ENCODE data around the gene FADS6. TPM values are rescaled to one million over a fixed set of nuclear protein-coding genes. Genes with fewer than 3 reads are reported as not detected.

The FADS6 gene
- total RNA-seq, 1 donor from 2014 or later, result not detected

DNA sequence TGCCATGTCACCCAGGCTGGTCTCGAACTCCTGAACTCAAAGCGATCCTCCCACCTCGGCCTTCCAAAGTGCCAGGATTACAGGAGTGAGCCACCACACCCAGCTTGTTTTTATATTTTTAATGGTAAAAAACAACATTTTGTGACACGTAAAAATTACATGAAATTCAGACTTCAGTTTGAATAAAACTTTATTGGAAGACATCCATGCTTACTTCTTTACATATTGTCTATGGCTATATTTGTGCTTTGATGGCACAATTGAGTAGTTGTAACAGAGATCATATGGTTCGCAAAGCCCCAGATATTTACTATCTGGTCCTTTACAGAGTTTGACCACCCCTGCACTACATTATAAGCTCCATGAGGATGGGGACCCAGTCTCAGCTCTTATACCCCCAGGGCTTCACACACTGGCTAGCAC lies 18.8 kb downstream of the FADS6 start:
- Histone ChIP-seq H3K36me3 (no peaks in the 10 kb centered on the region), H3K27ac (replicated peaks) (no peak overlapping the region), H3K9me3 (replicated peaks) (no peaks in the 10 kb centered on the region), H3K4me3 (no peak overlapping the region), H3K27me3 (ENCODE audit: low read depth) (no peaks in the 10 kb centered on the region), H3K4me1 (peaks cover 45% of the 10 kb centered on the region)
- no peak for DNase-seq
- intact Hi-C loops (cut with micrococcal nuclease), result no loop called here
- TF ChIP-seq, protein P1, sequence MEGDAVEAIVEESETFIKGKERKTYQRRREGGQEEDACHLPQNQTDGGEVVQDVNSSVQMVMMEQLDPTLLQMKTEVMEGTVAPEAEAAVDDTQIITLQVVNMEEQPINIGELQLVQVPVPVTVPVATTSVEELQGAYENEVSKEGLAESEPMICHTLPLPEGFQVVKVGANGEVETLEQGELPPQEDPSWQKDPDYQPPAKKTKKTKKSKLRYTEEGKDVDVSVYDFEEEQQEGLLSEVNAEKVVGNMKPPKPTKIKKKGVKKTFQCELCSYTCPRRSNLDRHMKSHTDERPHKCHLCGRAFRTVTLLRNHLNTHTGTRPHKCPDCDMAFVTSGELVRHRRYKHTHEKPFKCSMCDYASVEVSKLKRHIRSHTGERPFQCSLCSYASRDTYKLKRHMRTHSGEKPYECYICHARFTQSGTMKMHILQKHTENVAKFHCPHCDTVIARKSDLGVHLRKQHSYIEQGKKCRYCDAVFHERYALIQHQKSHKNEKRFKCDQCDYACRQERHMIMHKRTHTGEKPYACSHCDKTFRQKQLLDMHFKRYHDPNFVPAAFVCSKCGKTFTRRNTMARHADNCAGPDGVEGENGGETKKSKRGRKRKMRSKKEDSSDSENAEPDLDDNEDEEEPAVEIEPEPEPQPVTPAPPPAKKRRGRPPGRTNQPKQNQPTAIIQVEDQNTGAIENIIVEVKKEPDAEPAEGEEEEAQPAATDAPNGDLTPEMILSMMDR (IDR thresholded peaks at IDR 0.05; ENCODE audit: borderline replicate concordance), result no peak

GRCh38 chr17:74873874-74874614 lies 19.4 kb downstream of the FADS6 start:
- TF ChIP-seq, protein P1 (IDR thresholded peaks at IDR 0.05; ENCODE audit: borderline replicate concordance), result no peak
- H3K4me3 ChIP-seq, result peak overlapping the region; percentile 77
- H3K27ac ChIP-seq (replicated peaks), result peak overlapping the region; percentile 93
- no peaks in the 10 kb centered on the region for H3K36me3 ChIP-seq
- no peak for DNase-seq
- H3K27me3 ChIP-seq (ENCODE audit: low read depth), result no peaks in the 10 kb centered on the region
- peaks cover 45% of the 10 kb centered on the region for H3K4me1 ChIP-seq
- H3K9me3 ChIP-seq (replicated peaks), result no peaks in the 10 kb centered on the region
- intact Hi-C loops (cut with micrococcal nuclease), result no loop called here

DNA sequence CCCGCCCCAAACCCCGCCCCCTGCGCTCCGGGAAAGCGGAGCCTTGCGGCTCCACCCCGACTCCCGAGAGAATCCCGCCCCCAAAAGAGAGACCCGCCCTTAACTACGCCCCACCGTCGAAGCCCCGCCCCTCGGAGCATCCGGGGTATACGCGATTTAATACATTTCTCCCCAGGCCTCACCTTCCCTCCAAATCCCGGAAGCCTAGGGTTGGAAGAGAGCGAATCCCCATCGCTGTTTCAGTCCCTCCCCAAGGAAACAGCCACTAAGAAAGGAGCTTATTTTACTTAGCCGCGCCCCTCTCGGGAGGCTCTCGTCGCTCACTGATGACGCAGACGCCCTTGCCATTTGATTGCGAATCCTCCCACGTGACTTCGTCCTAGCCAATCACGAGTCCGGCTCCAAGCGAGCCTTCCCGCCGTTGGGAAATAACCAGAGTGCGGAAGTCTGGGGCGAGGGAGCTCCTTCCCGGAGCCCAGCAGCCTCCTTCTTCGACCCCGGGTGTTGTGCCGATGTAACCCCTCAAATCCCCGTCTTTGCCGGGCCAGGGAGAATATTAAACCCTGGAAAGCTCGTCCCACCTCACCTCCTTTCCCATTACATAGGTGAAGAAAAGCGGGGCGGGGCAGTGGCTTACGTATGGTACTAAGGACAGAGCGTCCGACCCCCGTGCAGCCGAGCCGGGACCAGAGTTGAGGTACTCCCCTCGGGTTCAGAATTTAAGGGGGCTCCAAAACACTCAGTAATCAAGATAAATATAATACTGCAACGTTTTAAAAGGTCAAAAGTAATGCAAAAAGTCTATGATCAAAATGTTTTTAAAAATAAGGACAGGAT lies 20.2 kb downstream of the FADS6 start:
- Histone ChIP-seq H3K36me3 (no peaks in the 10 kb centered on the region), H3K27me3 (ENCODE audit: low read depth) (no peaks in the 10 kb centered on the region), H3K4me1 (peaks cover 41% of the 10 kb centered on the region), H3K4me3 (peak overlapping the region; percentile 77), H3K27ac (replicated peaks) (peak overlapping the region; percentile 93), H3K9me3 (replicated peaks) (no peaks in the 10 kb centered on the region)
- intact Hi-C loops (cut with micrococcal nuclease), result no loop called here
- peak; percentile 99 for DNase-seq
- TF ChIP-seq, protein P1 (IDR thresholded peaks at IDR 0.05; ENCODE audit: borderline replicate concordance), result no peak

GRCh38 chr17:74872313-74873036 lies 21.0 kb downstream of the FADS6 start, which contains the start of gene FDXR:
FDXR (minus strand) TSS chr17:74872994; CDS start chr17:74872944, 50 bp downstream.
- no peaks in the 10 kb centered on the region for H3K27me3 ChIP-seq (ENCODE audit: low read depth)
- H3K4me1 ChIP-seq, result peaks cover 33% of the 10 kb centered on the region
- DNase-seq, result no peak
- H3K9me3 ChIP-seq (replicated peaks), result no peaks in the 10 kb centered on the region
- peak within 1 kb of the TSS; percentile 93 for H3K27ac ChIP-seq (replicated peaks)
- intact Hi-C loops (cut with micrococcal nuclease), result no loop called here
- TF ChIP-seq, protein P1 (IDR thresholded peaks at IDR 0.05; ENCODE audit: borderline replicate concordance), result no peak
- H3K36me3 ChIP-seq, result no peaks in the 10 kb centered on the region
- peak within 1 kb of the TSS; percentile 77 for H3K4me3 ChIP-seq

All from left ventricle myocardium inferior (tissue), 1 donor.